GM19324 (cell line): ENCODE measurements around the gene LRPPRC.

Experiments
- ATAC-seq: cut with Tn5 transposase; IDR thresholded peaks from one replicate; pipeline ENCODE4 v1.9.1; 2021; ENCODE audit warnings: mild to moderate bottlenecking, moderate library complexity; ENCODE audit not compliant: unreplicated experiment, low FRiP score

The LRPPRC gene

DNA sequence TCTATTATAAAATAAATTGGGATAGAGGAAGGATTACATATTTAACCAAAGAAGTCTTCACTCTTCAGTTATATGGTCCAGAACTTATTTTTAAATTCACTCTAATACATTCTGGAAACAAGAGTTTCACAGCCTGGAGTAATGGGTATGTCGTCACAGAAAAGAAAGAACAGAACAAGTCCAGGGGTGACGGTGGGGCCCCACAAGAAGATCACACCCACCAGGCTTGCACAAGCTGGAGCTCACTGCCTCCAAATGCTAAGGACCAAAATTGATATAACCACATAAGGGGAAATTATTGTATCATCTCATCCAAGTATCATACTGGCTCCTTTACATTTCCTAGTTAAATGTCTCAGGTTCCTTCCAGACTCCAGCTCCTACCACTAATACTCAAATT, 11.3 kb downstream of the LRPPRC start:
- ATAC-seq = no peak

DNA sequence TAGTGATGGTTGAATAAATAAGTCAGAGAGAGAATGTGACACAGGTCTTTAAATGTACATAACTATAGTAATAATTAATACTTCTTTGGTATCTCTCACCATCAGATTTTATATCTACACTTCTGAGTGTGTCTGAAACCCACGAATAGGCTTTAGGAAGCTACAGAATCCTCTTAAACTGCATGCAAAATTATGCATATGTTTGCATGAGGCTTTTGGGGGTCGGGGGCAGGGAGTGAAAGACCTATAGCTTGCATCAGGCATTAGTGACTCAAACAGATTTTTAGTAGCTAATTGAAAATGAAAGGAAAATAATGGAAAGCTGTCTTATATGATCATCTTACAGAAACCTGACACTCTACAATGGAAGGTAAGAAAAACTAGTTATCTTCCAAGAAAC, 14.9 kb downstream of the LRPPRC start:
- ATAC-seq = no peak

DNA sequence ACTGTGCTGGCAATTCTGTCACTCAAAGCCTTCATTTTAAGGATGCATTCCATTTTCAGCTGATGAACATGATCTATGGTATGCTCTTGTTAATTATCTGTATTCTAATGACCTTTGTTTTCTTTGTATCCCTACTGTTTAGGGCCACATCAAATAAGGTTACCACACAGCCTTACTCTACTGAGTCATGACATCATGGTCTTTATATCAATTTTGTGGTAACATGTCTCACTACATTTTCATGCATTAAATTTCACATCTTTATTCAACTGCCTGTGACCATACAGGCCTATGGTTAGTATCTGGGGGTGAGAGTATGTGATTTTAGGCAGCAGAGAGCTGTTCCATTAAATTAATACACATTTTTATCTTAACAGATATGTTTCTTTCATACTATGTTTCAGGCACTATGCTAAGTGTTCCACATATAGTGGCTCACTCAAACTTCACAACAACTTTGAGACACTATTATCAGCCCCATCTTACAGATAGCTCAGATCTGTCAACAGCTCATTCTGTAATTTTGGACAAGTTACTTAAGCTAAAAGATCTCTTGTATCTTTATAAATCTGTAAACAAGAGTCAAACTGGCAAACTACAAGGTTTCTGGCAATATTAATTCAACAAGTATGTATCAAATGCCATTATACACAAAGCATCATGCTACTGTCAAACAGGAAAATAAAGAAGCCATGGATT, 18.0 kb downstream of the LRPPRC start:
- ATAC-seq = no peak

DNA sequence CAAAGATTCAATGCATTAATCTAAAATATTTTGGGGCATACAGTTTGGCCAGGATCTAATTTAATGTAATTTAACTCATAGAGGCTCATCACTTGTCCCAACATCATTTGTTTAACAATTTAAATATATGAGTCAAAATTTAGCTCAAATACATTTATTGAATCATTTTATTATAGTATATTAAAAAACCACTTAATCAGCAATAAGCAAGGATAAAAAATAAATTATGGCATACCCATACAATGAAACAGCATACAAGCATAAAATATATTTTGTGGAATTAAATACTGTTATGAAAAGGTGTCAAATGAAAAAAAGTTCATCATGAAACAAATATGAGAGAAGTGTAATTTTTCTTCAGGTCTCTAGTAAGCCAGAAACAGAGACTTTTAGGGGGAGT, 34.9 kb downstream of the LRPPRC start:
- ATAC-seq = no peak

DNA sequence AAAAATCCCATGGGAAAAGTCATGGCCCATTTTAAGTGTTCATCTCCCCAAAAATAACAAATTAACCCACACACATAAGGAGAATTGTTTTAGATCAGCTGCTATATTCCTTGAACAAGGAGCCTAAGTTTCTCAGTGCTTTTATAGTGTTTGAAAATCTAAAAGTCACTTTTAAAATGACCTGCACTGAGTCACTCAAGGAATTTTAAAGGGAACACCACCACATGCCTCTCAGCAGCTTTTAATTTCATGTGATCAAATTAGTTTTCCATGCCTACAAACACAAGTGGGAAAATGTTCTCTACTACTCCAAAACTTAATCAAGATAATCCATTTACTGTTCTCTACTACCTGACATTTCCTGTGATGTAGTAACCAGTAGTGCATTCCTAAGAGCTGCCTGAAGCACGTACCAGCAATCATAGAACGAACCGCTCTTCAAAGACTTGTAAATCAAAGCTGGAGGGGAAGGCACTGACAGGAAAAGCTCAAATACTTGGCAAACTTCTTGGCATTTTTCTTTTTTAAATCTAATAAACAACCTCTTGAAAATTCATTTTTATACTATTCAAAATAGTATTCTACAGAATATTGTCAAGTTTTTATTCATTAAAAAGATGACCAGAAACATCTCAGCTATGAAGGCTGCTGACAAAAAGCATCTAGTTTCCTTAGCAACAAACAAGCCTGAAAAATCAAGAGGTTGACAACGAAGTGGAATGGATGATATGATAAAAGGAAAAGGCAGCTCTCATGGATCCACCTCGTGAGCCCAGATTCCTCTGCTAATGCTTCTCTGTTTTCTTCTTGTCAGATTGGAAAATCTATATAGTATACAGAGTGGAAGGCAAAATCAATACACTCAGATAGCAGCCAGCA, 37.2 kb downstream of the LRPPRC start:
- no peak for ATAC-seq

DNA sequence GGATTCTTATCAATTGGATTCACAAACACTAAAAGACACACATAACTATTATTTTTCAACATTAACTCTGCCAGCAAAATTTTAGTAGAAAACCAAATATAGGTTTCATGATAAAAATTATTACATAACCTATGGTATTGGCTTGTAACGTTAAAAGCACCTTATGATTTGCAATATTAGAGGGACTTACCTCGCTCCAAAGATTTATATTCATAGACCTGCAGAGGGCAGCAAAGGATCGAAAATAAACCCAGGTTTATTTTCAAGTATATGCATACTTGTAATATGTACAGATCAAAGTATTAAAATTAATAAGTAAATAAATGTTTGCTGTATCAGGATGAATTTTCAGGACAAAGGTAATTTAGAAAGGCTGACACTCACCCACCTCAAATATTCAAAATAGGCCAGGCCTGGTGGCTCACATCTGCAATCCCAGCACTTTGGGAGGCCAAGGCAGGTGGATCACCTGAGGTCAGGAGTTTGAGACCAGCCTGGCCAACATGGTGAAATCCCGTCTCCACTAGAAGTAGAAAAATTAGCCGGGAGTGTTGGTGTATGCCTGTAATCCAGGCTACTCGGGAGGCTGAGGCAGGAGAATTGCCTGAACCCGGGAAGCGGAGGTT, 45.3 kb downstream of the LRPPRC start:
- no peak for ATAC-seq

DNA sequence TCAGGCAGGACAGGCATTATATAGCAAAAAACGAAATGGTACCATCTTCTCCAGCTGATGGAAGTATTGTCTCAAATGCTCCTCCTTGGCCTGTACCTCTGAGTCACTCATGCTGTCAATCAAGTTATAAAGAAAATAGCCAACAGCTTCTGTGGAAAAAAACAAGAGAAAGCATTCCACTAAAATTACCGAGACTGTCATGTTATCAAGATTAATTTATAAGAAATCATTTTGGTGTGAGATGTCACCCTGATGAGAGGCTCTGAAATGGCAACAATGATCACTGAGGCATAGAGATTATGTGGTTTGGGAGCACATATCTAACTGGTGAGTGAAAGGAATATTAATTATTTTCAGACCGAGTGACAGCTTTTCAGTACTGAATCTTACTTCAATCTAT, 47.4 kb downstream of the LRPPRC start:
- no peak for ATAC-seq

DNA sequence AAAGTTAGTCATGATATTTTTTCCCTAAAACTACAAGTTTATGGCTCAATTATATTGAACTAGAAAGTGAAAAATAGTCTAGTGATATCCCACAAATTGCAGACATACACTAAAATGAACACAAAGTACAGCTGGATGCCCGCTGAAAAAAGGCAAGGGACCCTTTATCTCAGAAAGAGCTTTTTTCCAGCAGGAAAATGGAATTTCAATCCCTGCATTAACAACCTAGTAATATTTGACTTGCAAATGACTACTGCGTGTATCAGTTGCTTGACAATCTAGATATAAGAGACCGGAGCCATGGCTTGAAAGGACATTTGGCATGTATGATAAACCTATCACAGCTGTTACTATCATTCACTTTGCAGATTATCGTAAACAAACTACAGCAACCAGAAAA, 49.1 kb downstream of the LRPPRC start:
- no peak for ATAC-seq

DNA sequence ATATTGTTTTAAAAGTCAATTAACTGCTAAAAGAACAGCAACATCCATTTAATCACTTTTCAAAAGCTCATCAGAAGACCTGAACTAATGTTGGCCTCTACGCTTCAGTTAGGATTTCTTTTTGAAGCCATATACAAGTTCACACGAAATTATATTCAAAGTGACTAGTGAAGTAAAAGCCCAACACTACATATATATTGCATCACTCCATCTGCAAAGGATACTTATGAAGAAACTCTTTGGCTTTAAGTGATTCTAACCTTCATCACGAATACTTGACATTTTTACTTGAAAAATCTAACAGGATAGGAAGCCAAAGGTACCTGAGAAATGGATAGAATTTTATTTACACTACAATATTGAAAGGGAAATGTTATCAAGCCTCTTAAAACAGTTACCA, 50.4 kb downstream of the LRPPRC start:
- no peak for ATAC-seq

DNA sequence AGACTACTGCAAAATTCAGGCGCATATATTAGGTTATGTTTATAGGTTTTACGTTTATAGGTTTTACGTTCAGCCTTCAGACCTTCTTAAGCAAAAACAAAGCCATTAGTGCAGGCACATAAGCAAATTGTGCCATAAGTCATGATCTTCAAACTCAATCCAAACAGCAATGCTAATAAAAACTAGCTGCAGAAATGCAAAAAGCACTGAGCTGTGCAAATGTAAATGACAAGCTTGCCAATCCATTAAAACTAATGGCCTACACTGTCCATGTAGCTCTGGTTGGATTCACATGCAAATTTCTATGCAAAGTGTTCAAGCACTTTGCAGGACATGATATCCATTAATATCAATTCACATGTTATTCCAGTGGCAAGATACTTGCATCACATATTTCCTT, 50.9 kb downstream of the LRPPRC start:
- no peak for ATAC-seq

DNA sequence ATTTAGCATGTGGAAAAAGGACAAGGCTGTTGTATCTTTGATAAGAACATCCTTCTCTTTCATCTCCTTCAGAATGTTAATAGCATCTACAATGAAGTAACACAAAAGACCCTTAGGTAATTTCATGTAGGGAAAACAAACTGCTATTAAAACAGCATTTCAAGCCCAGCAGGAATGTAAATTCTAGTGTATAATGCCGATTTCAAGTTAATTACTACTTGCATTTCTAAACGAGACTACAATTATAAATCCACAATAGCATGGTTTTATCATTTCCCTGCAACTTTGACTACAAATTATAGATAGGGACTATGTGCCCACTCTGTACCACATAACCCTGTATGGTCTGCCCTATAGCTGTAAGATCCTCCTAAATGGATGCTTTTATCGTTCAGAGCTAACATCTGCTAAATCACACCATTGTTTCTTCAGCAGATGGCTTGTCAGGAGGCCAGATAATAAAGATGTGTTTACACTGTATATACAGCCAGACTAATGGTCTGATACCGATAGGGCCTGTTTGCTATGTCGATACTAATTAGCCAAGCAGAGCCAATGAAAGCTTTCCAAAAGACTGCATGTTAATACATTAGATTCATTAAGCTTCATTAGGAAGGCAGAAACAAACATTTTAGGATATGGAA, 51.9 kb downstream of the LRPPRC start:
- ATAC-seq = no peak

DNA sequence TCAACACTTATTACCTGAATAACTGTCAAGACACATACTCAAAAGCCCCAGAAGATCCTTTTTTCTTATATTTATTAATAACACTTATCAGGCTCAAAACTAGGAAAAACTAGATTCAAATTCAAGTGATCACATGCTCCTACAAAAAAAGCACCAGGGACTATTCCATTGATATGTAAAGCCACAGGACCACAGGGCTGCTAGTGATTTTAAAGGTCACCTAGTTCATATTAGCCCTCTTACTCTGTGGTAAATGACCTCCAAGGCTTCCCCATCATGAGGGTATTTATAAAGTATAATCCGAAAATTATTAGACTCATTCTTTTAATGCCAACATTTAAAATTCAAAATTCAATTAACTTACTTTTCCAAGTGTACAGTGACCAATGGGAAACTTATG, 52.5 kb downstream of the LRPPRC start:
- ATAC-seq = no peak

DNA sequence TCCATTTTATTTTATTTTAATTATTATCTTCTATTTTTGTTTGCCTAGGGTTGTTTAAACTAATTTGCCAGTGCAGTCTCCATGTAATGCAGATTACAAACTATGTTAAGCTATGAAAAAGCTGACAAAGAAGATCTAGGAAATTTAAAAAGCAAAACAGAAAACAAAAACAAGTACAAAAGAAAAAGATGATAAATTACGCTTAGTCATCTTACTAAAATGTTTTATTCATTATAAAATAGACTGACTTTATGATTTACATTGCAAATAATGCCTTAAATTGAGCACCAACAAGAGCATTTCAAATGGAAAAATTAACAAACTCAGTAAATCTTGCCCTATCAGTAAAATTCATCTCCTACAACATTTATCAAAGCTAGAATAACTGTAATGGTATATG, 52.9 kb downstream of the LRPPRC start:
- no peak for ATAC-seq

DNA sequence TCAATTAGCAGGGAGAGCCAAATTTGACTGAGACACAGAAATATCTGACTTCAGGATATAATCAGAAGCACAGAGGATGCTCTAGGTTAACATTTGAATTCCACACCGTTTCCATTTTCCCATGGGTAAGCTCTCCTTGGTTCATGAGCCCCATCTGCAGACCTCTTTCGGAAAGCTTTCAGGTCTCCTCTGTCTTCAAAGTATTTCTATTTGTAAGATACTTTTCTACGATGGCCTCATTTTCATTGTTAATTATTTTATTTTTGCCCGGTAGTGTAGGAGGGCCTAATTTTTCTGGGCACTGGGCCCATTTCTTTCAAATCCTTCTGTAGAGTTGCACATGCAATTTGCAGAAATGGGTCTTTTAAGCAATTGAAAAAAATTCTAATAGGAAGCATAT, 53.8 kb downstream of the LRPPRC start:
- ATAC-seq = no peak

DNA sequence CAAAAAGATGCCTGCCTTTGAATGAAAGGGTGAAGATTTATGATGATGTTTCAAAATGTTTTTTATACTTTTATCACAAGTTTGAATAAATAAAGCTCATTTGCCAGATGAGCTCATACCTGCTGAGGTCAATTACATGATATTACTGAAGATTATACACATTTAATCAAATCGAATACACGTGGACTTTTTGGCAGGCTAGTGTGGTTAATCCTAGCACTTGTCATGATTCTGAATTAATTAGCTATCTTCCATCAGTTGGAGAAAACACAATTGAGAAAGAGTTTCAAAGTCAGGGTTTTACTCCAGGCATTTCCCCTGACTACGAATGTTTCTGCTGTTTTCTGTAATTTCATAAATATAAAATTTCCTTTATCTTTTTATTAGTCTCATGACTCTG, 54.4 kb downstream of the LRPPRC start:
- ATAC-seq = no peak

DNA sequence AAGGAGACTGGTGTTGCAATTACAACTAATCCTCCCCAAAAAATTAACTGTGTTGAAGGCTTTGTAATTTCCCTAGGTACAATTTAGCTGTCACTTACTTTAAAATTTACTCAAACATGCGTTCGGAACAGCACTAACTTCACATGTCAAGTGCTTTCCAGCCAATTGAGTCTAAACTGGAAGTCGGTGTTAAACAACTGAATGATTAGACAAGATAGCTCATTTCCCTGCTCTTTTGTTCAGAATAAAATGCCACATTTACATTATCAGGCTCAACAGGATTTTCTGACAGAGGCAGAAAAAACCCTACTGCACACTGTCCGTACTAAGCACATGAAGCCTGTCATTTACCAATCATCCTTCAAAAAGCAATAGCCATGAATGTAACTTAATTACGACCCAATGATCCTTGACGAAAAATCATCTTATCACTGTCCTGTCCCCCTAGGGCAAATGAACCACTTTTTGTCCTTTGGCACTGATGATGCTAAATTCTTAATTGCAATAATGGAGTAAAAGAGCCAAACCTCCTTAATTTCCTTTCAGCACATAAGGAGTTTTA, 56.0 kb downstream of the LRPPRC start:
- ATAC-seq = no peak

DNA sequence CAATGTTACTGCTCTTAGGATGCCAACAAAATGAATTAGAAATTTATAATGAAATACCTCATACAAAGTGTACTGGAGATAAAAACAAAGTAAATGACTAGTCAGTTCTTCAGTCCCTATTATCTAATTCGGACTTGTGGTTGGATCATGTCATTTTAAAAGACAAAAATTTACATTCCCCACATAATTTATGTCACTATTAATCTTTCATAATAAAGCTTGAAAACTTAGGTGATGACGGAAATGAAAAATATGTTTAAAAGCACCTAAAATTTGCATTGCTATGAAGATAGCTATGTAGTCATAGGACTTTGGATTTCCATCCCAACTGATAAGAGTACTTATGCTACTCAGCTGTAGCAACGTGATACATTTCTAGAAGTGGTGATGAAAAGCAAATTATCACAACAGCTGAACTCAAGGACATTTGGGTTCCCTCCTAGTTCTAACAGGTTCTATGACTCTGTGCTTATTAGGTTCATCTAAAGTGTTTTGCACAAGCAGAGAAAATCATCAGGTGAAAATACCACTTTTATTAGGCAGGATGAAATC, 58.4 kb downstream of the LRPPRC start:
- no peak for ATAC-seq

DNA sequence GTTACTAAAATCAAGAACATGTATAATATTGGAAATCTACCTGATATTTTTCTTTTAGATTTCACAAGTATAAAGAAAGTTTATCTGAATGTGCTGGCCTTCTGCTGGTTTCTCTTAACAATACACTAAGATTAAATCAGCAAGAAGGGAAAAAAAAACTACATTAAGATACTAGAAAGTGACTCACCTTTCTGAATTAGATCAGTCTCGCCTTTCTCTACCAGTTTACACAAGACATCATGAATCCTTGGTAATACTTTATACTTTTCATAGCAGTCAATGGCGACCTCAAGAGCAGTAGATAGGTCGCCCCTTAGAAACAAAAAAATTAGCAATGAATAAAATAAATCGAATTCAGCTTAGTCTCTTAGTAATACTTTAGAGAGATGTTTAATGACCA, 61.2 kb downstream of the LRPPRC start:
- no peak for ATAC-seq

DNA sequence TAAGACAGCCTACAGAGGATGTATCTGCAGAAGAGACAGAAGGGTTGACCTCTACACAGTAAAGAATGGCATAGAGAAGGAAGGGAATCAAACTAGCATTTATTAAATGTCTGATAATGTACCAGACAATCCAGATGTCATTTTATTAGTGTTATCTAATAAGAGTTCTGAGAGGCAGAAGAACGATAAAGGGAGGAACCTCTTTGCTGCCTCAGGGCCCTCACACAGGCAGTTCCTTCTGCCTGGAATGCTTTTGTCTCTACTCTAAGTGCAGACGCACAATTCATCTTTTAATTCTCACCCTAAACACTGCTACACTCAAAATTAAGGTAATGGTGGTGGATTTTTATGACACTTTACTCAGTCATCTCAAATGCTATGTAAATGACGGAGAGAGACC, 64.5 kb downstream of the LRPPRC start:
- ATAC-seq = no peak

DNA sequence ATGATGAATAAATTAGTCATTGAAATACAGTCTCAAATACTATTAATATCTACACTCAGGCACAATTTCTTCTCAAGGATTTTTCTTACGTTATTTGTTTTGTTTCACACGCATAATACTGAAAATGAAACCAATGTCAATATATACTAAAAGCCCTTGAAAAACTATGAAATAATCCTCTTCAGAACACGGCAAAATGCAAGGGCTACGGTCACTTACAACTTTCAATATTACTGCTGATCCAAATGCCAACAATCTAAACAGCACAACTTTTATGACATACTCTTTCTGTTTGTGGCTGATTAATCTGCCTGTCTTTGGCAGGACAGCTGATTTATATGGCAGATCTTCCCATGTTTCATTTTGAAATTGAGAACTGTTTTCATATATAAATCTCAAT, 68.3 kb downstream of the LRPPRC start:
- ATAC-seq = no peak

DNA sequence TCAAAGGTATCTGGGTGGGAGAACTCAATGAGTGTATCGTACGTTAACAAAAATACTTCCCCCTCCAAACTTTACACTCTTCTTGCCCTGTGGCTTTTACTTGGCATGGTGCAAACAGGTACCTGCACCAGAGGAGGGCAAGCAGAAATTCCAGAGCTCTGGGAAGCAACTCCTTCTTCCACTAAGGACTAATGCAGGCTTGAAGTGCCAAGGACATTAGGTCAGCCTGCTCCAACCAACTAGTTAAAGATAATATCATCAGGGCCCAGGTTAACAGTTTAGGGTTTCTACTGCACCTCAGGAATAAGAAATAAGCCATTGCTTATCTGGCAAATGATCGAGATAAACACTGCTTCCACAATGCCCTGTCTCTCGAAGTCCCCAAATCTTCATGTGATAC, 70.4 kb downstream of the LRPPRC start:
- ATAC-seq = no peak
